22Rv1 (cell line): ENCODE measurements around the gene SCN11A.

Experiments
- H3K27ac ChIP-seq: fragments of 450-650 bp; 2 replicates; pipeline ENCODE4 v1.5.1; 2017
- CTCF ChIP-seq: fragments of 450-650 bp; IDR thresholded peaks from 2 replicates; pipeline ENCODE4 v1.5.1; 2017; ENCODE audit warnings: mild to moderate bottlenecking
- ZFX ChIP-seq: fragments of 450-650 bp; IDR thresholded peaks from 2 replicates; pipeline ENCODE4 v1.6.1; 2017; ENCODE audit warnings: antibody characterized with exemption, borderline replicate concordance

The SCN11A gene

GRCh38 chr3:39005295-39005694 is 46.4 kb downstream of the SCN11A start:
- TF ChIP-seq ZFX (no peak), CTCF (no peak)
- no peak overlapping the region for H3K27ac ChIP-seq
